ENCODE results near the gene BBS2.
A peak's percentile ranks its signal among the peaks of the same experiment; 100 is the strongest.

The BBS2 gene, protein sequence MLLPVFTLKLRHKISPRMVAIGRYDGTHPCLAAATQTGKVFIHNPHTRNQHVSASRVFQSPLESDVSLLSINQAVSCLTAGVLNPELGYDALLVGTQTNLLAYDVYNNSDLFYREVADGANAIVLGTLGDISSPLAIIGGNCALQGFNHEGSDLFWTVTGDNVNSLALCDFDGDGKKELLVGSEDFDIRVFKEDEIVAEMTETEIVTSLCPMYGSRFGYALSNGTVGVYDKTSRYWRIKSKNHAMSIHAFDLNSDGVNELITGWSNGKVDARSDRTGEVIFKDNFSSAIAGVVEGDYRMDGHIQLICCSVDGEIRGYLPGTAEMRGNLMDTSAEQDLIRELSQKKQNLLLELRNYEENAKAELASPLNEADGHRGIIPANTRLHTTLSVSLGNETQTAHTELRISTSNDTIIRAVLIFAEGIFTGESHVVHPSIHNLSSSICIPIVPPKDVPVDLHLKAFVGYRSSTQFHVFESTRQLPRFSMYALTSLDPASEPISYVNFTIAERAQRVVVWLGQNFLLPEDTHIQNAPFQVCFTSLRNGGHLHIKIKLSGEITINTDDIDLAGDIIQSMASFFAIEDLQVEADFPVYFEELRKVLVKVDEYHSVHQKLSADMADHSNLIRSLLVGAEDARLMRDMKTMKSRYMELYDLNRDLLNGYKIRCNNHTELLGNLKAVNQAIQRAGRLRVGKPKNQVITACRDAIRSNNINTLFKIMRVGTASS

GRCh38 chr16:56519459-56520250 lies at the start of gene BBS2:
Gene BBS2, minus strand, starts transcription at chr16:56520024. Its CDS starts 162 bp downstream, at chr16:56519862.
- peak; percentile 5 to 71 for DNase-seq

DNA sequence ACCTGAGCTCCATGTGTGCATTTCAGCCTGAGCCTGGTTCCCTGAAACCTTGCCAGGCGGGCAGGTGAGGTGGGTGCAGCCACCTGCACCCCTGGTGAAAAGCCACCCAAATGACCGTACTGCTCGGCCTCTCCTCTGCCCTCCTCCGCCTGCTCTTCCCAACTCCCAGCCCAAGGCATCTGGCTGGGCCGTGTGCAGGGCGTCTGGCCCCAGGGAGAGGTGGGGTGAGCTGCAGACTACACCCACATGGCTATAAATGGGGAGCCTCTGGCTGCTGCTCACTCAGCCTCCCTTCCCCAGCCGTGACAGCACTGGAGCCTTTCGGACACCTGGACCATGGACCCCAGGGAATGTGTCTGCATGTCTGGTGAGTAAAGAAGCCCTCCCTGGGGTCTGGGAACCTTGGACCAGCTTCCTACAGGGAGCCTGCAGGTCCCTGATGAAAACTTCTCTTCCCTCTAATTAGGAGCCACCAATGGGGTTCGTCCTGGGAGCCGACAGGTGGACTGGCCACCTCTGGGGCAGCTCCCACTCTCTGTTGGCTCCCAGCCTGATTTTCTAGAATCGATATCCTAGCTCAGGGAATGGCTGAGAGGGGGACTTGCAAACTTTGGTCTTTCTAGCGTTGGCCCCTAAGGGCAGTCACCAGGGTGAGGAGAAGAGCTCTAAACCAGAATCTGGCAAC lies 45.1 kb upstream of the BBS2 start, which contains the start of gene MT4:
TSS of gene MT4 (plus strand) at position 281 of the 685 bp plus-strand sequence. CDS start at position 337, 56 bp downstream.
- no peak for DNase-seq

GRCh38 chr16:56561126-56561525 lies 41.3 kb upstream of the BBS2 start:
- DNase-seq = no peak

- no peak for DNase-seq
These were observed 40.6 kb upstream of the BBS2 start for GRCh38 chr16:56560447-56560846.

DNA sequence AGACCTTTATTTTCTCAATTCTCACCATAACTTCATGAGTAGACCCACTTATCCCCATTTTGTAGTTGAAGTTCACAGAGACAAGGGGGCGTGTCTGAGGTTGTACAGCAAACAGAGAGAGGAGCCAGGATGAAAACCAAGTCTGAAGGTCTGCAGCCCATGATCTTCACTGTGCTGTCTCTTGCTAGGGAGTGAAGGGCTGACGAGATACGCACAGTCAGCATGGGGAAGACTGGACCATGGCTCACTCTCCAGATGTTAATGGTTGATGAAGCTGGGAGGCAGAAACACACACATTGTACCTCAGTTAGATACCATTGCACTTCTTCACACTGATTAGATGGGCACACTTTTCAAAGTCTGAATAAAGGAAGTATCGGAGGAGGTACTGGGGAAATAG lies 39.3 kb upstream of the BBS2 start:
- no peak for DNase-seq

DNA sequence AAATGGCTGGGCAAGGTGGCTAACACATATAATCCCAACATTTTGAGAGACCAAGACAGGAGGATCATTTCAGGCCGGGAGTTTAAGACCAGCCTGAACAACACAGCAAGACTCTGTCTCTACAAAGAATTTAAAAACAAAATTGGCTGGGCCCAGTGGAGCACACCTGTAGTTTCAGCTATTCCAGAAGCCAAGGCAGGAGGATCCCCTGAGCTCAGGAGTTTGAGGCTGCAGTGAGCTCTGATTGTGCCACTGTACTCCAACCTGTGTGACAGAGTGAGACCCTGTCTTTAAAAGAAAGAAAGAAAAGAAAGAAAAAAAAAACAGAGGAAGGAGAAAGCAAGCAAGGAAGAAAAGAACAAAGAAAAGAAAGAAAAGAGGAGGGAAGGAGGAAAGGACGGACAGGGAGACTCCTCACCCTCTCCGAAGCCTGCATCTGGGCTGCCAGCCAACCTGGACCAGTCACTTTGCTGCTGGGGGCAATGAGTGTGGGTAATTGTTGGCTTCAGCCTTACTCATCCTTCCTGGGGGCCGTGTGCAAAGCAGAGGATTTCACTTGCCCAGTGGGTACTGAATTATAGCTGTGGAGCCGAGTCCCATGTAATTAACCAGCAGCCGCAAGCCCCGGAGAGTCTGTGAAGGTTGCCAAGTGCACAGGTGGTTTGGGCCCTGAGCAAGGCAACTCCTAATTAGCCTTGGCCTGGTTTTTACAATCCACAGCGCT lies 38.4 kb upstream of the BBS2 start:
- peak; percentile 87 to 95 for DNase-seq

GRCh38 chr16:56554441-56554840 lies 34.6 kb upstream of the BBS2 start:
- no peak for DNase-seq

DNA sequence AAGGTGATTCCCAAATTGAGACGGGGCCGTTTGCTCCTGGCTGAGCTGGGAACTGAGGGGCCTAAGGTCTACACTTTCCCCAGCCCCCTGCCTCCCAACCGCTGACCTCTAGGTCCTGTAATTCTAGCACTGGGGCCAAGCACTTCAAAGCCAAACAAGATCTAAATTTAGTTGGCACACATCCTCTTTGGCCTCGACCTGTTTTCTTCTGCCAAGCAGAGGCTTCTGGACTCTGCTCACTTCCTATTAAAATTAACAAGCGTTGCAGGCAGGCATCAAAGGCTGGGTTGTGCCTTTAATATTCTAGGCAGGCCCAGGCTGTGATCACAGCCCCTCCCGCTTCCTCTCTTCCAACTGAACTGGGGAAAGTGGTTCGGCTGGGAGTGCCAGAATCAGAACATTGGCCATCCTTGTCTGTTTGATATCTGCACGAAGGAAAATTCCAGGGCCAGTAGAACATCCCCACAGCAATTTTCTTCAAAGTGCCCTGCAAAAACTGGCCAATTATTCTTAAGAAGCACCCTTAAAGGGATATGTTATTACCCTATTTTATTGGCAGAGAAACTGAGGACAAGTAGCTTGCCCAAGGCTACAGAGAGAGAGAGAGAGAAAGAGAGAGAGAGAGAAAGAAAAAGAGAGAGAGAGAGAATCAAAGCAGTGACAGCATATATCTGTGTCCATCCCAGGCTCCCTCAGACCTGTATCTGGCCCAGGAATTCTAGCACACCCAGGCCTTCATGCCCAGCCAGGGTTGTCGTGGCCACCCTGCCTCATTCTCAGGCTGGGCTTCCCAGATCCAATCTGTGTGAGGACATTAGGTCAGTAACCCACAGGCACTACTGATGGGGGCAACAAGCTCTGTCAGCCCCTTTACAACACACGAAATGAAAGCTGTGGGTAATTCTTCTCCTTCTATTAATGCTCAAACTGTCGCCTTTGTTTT lies 32.2 kb upstream of the BBS2 start:
- DNase-seq = peak in 1 of 2 experiments; percentile 46

GRCh38 chr16:56549744-56550385 lies 30.0 kb upstream of the BBS2 start:
- no peak for DNase-seq

DNA sequence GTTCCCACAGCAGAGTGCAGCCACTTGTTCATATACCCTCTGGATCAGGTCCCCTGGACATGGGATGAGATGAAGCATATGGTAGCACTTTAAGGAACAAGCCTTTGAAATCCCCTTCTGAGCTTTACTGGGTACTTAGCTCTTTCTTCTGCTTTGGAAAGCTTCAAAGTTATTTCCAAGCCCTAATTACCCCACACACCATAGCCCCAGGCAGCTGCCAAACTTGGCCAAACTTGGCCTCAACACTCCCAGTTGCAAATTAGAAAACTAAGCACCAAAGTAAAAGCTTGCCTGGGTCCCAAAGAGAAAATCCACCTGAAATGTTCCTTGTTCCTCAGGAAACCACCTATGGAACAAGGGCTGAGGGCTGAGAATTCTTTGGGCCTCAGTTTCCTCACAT lies 29.3 kb upstream of the BBS2 start:
- no peak for DNase-seq

- DNase-seq = no peak
These were observed 28.2 kb upstream of the BBS2 start for GRCh38 chr16:56547949-56548567.

DNA sequence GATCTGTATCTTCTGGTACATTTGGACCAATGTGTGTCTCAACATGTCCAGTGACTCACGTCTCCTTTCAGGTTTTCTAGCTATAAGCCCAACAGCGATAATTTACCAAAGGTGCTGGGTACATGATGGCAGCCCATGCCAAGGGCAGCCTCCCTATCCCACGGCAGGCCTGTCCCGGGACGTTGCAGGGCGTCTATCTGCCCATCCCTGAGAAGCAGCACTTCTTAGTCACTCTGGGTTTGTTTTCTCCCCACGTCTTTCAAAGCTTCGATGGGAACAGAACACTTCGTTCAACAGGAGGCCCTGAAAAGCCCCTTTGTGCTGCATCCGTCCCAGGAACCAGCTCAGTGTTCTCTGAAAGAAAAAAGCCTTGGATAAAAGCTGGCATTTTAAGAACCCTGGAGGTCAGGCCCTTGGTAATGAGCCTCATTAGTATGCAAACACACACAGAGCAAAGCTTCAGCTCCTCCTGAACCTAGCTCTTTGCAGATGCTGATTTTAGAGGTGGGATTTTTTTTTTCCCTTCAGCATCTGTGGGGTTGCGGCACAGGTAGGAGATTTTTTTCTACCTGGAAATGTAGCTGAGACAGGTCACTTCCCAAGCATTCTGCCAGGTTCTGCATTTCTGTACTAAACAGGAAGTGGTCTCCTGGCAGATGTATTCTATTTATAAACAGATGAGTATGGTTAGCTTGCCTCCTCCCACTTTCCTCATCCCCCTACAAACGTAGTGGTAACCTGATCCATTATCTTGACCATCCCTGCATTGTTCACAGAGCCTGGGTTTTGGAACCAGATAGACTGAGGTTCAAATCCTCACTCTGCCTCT lies 27.5 kb upstream of the BBS2 start:
- no peak for DNase-seq

GRCh38 chr16:56542039-56542438 lies 22.2 kb upstream of the BBS2 start:
- no peak for DNase-seq

DNA sequence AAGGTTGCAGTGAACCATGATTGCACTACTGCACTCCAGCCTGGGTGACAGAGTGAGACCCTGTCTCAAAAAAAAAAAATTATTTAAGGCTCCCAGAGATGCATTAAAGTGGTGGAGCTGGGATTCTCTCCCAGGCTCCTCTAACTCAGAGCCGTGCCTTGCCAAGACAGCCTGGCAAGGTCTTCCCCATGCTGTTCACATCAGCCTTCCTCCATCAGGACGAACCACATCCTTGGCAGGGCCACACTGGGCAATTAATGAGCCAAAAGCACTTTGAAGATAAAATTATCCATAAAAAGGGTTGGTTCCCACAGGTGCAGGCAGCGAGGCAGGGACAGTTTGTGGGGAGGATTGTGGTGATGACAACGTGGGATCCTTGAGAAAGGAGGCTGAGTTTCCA lies 19.8 kb upstream of the BBS2 start:
- DNase-seq = peak; percentile 7 to 60

DNA sequence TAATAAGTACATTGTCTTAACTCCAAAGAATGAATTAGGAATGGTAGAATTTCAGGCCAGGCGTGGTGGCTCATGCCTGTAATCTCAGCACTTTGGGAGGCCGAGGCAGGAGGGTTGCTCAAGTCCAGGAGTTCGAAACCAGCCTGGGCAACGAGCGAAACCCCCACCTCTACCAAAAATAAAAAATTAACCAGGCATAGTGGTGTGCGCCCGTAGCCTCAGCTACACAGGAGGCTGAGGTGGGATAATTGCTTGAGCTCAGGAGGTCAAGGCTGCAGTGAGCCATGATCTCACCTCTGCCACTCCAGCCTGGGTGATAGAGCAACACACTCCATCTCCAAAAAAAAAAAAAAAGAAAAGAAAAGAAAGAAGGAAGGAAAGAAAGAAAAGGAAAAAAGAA lies 18.5 kb upstream of the BBS2 start:
- DNase-seq = no peak

DNA sequence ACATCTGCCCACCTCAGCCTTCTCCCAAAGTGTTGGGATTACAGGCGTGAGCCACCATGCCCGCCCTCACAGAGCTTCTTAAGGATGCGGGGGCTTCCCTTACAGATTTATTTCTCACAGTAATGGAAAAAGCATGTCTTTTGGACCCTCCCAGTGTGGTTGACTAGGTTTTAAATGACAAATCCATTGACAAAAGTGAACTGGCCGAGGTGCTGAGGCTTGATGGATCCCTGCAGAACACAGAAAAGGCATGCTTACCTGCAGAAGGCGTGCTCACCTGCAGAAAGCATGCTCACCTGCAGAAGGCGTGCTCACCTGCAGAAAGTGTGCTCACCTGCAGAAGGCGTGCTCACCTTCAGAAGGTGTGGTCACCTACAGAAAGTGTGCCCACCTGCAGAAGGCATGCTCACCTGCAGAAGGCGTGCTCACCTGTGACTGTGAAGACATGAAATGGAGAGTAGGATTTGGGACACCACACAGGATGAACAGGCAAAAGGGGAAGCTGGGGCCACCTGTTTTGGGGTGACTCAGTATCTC lies 15.1 kb upstream of the BBS2 start:
- no peak for DNase-seq

DNA sequence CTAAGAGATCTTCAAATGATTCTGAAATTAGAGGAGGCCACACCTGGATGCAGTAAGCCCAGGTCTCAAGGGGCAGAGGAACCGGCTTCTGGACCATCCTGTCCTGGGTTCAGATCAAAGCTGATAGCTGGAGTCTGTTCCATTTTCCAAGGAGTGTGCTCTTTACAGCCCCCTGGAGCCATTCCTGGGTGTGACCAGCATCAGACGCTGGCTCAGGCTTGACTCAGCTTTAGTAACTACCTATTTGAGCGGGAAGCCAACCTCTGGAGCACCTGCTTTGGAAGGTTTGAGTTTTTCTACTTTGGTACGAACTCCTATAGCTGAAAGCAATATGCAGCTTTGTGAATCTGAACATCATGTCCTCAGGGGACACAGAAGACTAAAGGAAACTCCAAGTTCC lies 12.9 kb upstream of the BBS2 start:
- DNase-seq = no peak

- DNase-seq = no peak
These were observed 11.0 kb upstream of the BBS2 start for GRCh38 chr16:56530872-56531271.

DNA sequence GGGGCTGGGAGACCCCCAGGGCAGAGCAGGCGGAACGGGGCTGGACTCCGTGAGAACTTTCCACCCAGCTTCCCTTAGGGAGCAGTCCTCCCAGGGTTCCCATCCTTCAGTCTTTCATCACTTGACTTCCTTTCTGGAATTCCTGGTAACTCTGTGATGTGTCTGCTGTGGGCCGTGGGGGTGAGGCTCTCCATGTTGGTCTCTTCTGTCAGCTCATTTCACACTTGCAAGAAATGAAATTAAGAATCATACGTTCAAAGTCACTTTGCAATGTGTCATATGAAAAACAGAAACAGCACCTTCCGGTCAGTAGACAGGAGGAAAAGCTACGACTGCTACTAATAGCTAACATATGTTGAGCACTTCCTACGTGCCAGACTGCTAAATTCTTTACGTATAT lies 5.4 kb upstream of the BBS2 start:
- no peak for DNase-seq

All from NCI-H446 (cell line).